AG04449 (cell line): ENCODE data around the gene C1orf232.

ENCODE experiments used
- CTCF ChIA-PET: fragments of 350-600 bp; formaldehyde crosslinking; extraction: SDS; loops from one replicate; lab custom pipeline; 2021; ENCODE audit warnings: antibody characterized with exemption; lab: Yijun Ruan, JAX
- POLR2A ChIA-PET: fragments of 400-600, 350-600 bp; formaldehyde crosslinking; extraction: SDS; loops from one replicate; lab custom pipeline; 2020; ENCODE audit warnings: antibody characterized with exemption, inconsistent platforms; lab: Yijun Ruan, JAX
- DNase-seq: peaks from one replicate; pipeline ENCODE4 v3.0.0-alpha.2; 2010; ENCODE audit warnings: low read depth, low spot score
- H3K4me3 ChIP-seq: 2 replicates; pipeline ENCODE4 v1.5.1; 2011; ENCODE audit warnings: low read depth, mild to moderate bottlenecking, control low read depth, low read length
- CTCF ChIP-seq: IDR thresholded peaks from one replicate; pipeline ENCODE4 v1.5.1; 2011; ENCODE audit warnings: mild to moderate bottlenecking, moderate library complexity, low read length, control low read depth, inconsistent platforms; ENCODE audit not compliant: insufficient read depth; ENCODE audit errors: missing control alignments

The C1orf232 gene

GRCh38 chr1:26166719-26167281 lies 2.0 kb downstream of the C1orf232 start:
- H3K4me3 ChIP-seq: no peak overlapping the region
- no peak for TF ChIP-seq CTCF
- POLR2A ChIA-PET: no interaction called here
- no peak for DNase-seq
- CTCF ChIA-PET: interaction anchor here (1.2 to 6.1 kb wide), 5 partner anchors 60 to 229 kb away, joined by 3 to 36 read pairs (median 8); no protein-coding TSS in a partner anchor

- DNase-seq: no peak
- no peak for TF ChIP-seq CTCF
- POLR2A ChIA-PET: no interaction called here
- H3K4me3 ChIP-seq: no peak overlapping the region
- CTCF ChIA-PET: interaction anchor here (0.7 to 6.1 kb wide), 16 partner anchors 10 to 157 kb away, joined by 3 to 36 read pairs (median 6); partner anchors contain the start of gene CEP85
Observed at GRCh38 chr1:26164861-26165842, 3.6 kb downstream of the C1orf232 start.

- ChIA-PET CTCF (interaction anchor here (0.7 to 4.1 kb wide), 23 partner anchors 9 to 268 kb away, joined by 3 to 36 read pairs (median 4); partner anchors contain the start of genes CEP85 and CNKSR1), POLR2A (no interaction called here)
- DNase-seq: no peak
- peak overlapping the region; percentile 44 for H3K4me3 ChIP-seq
- peak; percentile 72 for TF ChIP-seq CTCF
Observed at GRCh38 chr1:26164036-26164860, 4.5 kb downstream of the C1orf232 start.

GRCh38 chr1:26163684-26164035 lies 5.1 kb downstream of the C1orf232 start:
- DNase-seq: no peak
- ChIA-PET CTCF (interaction anchor here (0.6 to 4.1 kb wide), 17 partner anchors 9 to 268 kb away, joined by 3 to 36 read pairs (median 4); partner anchors contain the start of gene CNKSR1), POLR2A (no interaction called here)
- no peak for TF ChIP-seq CTCF
- peak overlapping the region; percentile 44 for H3K4me3 ChIP-seq

GRCh38 chr1:26162220-26162709 lies 6.5 kb downstream of the C1orf232 start:
- CTCF ChIA-PET: interaction anchor here (0.9 to 4.0 kb wide), 6 partner anchors 12 to 128 kb away, joined by 3 to 22 read pairs (median 5); no protein-coding TSS in a partner anchor
- DNase-seq: no peak
- TF ChIP-seq CTCF: no peak
- peak overlapping the region; percentile 30 for H3K4me3 ChIP-seq
- POLR2A ChIA-PET: no interaction called here
